ENCODE results near the gene TPSAB1.
"Not testable (repeated sequence)": the region's sequence is repeated elsewhere in the genome, so short reads cannot be mapped to it uniquely, and the experiment has no call there.

The TPSAB1 gene

GRCh38 chr16:1196494-1196893 is 44.0 kb upstream of the TPSAB1 start:
- in situ Hi-C loops (cut with MboI; ENCODE audit: low sequenced_read_pairs, unreplicated experiment), result no loop called here
- no peak for TF ChIP-seq CTCF (IDR thresholded peaks at IDR 0.05; ENCODE audit: borderline replicate concordance, control extremely low read depth, extremely low read depth, insufficient read depth, missing control alignments)
- no peak for DNase-seq (ENCODE audit: low spot score)

DNA sequence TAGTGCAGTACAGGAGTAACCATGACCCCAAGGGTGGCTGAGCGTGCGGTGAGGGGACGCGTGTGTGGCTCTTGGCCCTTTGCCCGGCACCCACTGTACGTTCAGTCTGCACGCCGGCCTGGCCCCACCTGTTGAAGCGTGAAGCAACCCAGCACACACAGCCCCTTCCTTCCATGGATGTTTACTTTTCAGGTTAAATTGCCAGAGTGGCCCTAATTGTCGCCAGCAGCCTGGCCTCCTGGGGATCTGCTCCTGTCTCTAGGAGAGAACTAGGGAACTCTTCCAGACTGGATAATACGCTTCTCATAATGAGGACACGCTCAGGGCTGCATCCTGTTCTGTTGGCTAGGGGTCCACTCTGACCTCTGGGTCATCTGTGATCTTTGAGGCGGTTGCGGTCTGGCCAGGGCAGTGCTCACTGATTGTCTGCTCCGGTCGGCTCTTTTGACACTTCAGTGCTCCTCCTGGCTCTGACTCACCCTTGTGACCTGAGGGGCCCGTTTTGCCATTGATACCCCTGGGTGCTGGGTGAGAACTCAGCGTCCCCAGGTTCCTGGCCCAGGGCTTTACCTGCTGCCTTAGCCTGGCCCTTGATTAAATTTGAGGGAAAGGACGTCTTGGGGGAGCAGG is 43.2 kb upstream of the TPSAB1 start:
- no peak for DNase-seq (ENCODE audit: low spot score)
- in situ Hi-C loops (cut with MboI; ENCODE audit: low sequenced_read_pairs, unreplicated experiment), result no loop called here
- no peak for TF ChIP-seq CTCF (IDR thresholded peaks at IDR 0.05; ENCODE audit: borderline replicate concordance, control extremely low read depth, extremely low read depth, insufficient read depth, missing control alignments)

DNA sequence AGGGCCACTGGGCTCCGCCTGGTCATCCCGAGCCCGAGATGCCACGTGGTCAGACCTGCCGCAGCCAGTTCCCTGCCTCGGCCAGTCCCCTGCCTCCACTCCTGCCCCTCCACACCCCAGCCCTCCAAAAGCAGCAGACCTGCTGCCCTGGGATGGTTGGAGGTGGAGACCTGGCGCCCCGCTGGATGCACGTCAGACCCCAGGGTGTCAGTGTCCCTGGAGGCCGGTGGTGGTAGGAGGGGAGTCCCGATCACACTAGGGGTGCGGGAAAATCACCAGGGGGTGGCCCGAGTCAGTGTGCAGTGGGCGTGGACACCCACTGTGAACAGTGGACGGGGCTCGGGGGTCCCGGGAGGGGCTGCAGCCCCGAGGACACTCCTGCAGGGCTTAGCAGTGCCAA is 42.3 kb upstream of the TPSAB1 start:
- no peak for DNase-seq (ENCODE audit: low spot score)
- TF ChIP-seq CTCF (IDR thresholded peaks at IDR 0.05; ENCODE audit: borderline replicate concordance, control extremely low read depth, extremely low read depth, insufficient read depth, missing control alignments), result no peak
- in situ Hi-C loops (cut with MboI; ENCODE audit: low sequenced_read_pairs, unreplicated experiment), result no loop called here

DNA sequence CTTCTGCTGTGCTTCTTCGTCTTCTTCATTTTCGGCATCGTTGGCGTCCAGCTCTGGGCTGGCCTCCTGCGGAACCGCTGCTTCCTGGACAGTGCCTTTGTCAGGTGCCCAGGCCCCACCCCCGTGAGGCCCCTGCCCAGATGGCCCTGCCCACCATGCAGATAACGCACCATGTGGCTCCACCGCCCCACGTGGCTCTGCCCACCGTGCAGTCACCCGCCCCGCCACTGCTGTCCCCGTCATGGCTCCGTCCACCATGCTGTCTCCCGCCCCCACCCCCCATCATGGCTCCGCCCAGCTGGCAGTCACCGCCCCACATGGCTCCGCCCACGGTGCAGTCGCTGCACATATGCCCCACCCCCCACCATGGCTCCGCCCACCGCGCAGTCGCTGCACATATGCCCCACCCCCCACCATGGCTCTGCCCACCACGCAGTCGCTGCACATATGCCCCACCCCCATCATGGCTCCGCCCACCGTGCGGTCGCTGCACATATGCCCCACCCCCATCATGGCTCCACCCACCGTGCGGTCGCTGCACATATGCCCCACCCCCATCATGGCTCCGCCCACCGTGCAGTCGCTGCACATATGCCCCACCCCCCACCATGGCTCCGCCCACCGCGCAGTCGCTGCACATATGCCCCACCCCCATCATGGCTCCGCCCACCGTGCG is 41.7 kb upstream of the TPSAB1 start:
- DNase-seq (ENCODE audit: low spot score); in situ Hi-C loops (cut with MboI; ENCODE audit: low sequenced_read_pairs, unreplicated experiment): not testable (repeated sequence)

DNA sequence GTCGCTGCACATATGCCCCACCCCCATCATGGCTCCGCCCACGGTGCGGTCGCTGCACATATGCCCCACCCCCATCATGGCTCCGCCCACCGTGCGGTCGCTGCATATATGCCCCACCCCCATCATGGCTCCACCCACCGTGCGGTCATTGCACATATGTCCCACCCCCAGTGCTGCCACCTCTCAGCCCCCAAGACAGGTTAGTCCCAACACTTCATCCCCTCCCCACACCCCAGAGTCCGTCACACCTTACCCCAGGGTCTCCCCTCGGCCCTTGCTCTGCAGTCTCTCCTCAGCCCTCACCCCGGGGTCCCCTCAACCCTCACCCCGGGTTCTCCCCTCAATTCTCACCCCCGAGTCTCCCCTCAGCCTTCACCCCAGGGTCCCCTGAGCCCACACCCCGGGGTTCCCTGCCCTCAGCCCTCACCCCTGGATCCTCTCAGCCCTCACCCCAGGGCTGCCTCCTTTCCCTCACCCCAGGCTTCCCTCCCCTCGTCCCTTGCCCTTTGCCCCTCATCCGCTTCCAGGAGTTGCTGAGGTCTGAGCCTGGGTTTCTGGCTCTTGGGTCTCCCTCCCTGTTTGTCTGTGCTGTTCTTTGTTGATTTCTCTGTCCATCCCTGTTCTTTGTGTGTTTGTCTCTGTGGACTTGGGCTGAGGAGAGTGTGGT is 41.0 kb upstream of the TPSAB1 start:
- in situ Hi-C loops (cut with MboI; ENCODE audit: low sequenced_read_pairs, unreplicated experiment), result loop anchor here (25.0 kb wide), 1 partner anchor 113 kb away; the partner anchor contains the start of gene UBE2I
- DNase-seq (ENCODE audit: low spot score), result no peak
- TF ChIP-seq CTCF (IDR thresholded peaks at IDR 0.05; ENCODE audit: borderline replicate concordance, control extremely low read depth, extremely low read depth, insufficient read depth, missing control alignments), result no peak

- in situ Hi-C loops (cut with MboI; ENCODE audit: low sequenced_read_pairs, unreplicated experiment), result loop anchor here (25.0 kb wide), 1 partner anchor 112 kb away; the partner anchor contains the start of gene UBE2I
- no peak for DNase-seq (ENCODE audit: low spot score)
These were observed 40.4 kb upstream of the TPSAB1 start for GRCh38 chr16:1200014-1200627.

More at GRCh38 chr16:1200014-1200627, 40.4 kb upstream of the TPSAB1 start:
- no peak for TF ChIP-seq CTCF (IDR thresholded peaks at IDR 0.05; ENCODE audit: borderline replicate concordance, control extremely low read depth, extremely low read depth, insufficient read depth, missing control alignments)

Data from GM13976 (cell line).